ENCODE results near the gene ATP8B1.
"Not testable (repeated sequence)": the region's sequence is repeated elsewhere in the genome, so short reads cannot be mapped to it uniquely, and the experiment has no call there.

ATP8B1 gene

DNA sequence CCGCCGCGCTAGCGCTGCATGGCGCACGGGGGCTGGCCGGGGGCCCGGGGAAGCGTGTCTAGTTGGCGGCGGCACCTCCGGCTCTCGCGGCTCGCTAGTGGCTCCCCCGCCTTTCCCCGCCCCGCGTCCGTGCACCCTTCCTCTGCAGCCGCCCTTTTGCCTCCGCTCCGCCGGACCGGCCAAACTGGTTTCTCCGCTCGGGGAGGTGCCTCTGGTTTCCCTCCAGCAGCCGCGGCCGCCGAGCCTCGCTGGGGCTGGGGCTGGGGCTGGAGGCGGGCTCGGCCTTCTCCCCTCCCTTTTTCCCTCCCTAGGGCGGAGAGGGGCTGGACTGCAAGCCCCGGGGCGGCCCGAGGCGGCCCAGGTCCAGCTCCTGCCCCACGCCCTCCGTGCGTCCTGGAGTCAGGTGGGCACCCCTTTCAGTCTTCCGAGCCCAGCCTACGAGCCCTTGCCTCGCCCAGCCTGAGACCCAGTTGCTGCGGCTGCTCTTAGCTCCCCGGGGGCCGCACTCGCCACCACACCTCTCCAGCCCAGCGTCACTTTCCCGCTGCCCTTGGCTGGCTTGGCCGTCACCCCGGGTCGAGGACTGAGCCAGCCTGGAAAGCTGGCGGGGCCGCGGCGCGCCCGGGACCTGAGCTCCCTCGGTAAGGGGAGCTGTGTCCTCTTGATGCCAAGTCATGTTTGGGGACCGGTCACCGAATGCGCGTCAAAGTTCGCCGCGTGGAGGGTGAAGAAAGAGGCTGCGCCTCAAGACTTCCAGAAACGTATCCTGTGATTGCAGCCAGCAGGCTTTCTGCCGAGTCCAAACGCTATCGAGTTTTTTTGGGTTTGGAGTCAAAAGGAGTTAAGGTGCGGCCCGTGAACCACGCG lies at the start of gene ATP8B1:
Gene ATP8B1, minus strand, starts transcription at position 213 of the 867 bp plus-strand sequence. CDS start 71,508 bp downstream, outside the sequence.
- DNase-seq = no peak

DNA sequence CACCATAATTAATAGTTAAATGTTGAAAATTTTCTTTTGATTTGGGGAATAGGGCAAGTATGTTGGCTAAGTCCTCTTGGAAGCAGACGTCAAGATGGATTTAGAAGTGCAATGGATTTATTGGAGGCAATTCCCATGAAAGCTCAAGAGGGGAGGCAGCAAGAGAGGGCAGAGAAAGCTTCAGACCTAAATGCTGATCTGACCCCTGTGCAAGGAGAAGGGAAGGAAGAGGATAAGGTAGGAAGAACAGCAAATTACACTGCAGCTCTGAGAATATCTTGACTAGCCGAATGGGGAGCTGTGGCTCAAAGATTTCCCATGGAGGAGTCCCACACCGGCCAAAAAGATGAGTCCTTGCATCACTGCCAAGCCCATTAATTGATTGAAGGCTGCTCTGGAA lies 46.9 kb upstream of the ATP8B1 start:
- no peak for DNase-seq

DNA sequence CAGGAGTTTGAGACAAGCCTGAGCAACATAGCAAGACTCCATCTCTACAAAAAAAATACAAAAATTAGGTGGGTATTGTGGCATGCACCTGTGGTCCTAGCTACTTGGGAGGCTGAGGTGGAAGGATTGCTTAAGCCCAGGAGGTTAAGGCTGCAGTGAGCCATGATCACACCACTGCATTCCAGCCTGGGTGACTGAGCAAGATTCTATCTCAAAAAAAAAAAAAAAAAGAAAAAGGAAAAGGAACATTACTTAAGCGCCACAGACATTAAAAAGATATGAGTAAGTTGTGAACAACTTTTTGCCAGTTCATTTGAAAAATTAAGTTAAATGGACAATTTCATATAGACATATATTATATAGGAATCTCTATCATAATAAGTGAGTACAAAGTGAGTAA lies 45.3 kb upstream of the ATP8B1 start:
- DNase-seq = not testable (repeated sequence)

DNA sequence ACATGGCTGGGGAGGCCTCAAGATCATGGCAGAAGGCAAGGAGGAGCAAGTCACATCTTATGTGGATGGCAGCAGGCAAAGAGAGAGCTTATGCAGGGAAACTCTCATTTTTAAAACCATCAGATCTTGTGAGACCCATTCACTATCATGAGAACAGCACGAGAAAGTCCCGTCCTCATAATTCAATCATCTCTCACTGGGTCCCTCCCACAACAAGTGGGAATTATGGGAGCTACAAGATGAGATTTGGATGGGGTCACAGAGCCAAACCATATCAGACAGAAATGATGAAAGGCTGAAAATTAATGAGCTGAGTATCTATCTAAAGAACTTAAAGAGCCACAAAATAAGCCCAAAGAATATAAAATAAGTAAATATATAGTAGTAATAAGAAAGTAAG lies 44.3 kb upstream of the ATP8B1 start:
- not testable (repeated sequence) for DNase-seq

DNA sequence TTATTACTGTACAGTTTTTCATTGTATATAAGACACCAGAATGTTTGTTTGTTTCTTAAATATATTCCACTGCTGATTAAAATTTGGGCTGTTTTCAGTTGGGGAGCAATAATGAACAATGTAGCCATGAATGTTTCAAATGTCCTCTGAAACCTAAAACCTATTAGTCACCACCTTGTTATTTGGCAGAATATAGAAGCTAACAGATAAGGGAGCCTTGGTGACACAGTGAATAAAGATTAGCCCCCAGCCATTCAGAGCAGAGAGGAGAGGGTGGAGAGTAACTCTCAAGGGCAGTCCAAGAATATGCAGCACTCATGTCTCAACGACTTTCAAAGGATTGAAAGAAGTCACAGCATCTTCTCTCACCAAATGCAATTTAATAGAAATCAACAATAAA lies 43.1 kb upstream of the ATP8B1 start:
- no peak for DNase-seq

DNA sequence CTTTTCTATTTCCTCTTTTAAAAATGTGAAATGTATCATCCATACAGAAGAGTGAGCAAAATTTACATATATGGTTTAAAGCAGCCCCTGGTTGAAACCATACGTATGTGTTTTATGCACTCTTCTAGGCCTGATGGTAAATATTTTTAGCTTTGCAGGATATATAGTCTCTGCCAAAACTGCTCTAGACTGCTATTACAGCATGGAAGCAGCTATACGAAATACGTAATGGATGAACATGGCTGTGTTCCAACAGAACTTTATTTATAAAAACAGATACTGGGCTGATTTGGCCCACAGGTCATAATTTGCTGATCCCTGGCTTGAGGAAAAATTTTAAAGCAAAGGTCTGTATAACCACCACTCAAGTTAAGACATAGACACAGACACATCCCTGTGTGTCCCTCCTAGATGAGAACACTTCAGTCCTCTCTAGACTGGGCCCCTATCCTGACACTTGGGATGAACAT lies 42.5 kb upstream of the ATP8B1 start:
- DNase-seq = no peak

DNA sequence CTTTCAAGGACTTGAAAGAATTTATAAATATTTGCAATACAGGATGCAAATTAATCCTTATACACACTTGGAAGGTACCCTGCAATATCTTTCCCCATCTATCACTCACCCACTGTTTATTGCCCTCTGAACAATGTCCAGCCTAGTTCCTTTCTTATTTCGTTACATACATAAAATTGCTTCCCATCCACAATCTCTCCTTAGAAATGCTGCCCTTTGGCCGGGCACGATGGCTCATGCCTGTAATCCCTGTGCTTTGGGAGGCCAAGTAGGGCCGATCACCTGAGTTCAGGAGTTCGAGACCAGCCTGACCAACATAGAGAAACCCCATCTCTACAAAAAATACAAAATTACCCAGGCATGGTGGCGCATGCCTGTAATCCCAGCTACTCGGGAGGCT lies 41.2 kb upstream of the ATP8B1 start:
- DNase-seq = no peak

DNA sequence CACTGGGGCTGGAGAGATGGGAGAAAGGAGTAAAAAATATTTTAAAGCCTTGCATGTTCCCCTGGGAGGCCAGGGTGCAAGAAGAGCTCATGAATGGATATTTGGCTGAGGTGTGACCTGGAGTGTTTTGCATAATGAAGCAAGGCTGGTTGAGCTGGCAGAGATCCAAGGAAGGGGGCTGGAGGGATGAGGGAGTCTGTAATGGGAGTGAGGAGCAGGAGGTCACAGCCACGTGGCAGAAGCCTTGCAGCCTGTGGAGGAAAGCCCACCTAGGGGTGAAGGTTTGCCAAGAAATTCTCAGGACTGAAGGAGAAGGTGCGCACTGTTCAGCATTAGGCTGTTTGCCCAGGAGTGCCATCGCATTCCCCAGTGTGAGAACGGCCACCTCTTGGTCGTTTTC lies 40.3 kb upstream of the ATP8B1 start:
- no peak for DNase-seq

DNA sequence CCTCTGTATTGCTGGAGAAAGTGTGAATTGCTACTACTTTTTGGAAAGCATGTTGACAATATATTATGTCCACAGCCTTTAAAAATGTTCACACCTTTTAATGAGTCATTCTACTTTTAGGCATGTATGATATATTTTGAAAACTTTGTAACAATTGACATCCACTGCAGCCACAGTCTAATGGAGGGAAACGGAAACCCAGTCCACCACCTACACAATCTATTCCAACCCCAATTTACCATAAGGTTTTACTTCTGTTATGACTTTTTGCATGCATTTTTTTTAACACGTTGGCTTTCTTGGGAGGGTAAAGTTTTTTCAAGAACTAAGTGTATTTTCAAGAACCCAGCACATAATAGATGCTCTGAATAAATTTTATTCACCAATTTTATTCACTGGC lies 38.5 kb upstream of the ATP8B1 start:
- no peak for DNase-seq

DNA sequence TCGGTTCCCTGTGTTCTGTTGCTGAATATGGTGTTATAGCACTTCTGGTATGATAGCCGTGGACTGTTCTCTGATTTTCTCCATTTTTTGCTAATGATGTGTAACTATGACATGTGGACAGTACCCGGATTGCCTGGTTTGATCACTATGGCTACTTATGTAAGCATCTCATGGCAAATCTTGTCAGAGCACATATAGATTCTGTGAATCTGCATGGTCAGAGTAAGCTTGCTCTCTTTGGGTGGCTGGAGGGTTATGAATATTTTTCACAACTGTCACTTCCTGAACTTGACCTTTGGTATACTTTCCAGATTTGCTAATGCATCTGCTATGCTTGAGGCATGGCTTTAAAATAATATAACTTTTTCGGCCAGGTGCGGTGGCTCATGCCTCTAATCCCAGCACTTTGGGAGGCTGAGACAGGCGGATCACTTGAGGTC lies 36.8 kb upstream of the ATP8B1 start:
- DNase-seq = no peak

DNA sequence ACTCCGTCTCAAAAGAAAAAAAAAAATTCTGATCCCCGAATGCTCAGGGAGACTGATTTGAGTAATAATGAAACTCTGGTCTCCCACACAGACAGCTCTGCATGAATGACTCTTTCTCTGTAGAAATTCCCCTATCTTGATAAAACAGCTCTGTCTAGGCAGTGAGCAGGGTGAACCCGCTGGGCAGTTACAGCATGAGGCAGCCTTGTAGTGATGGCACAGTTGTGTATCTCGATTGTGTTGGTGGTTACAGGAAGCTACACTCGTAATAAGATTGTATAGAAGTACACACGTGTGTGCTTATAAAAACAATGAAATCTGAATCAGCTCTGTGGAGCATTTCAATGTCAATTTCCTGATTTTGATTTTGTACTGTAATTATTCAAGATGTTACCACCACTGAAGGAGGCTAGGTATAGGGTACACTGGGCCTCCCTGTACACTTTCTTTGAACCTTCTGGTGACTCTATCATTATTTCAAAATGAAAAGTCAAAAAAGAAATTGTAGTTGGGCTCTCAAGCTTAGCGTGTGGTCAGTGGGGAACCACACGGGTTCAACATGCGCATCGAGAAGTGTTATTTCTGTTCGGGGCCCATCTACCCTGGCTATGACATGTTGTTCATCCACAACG lies 34.9 kb upstream of the ATP8B1 start:
- no peak for DNase-seq

DNA sequence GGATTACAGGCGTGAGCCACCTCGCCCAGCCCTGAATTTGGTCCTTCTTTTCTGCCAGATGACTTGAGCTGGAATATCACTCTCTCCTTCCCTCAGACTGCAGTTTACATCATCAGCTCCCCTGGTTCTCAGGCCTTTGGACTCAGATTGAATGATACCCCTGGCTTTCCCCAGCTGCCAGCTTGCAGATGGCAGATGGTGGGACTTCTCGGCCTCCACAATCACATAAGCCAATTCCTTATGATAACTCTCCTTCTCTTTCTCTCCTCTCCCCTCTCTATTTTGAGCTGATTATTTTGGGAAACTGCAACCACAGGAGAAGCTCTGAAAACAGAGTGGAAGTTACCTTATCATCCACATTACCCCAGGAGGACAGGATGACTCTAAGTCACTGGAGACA lies 33.4 kb upstream of the ATP8B1 start:
- no peak for DNase-seq

DNA sequence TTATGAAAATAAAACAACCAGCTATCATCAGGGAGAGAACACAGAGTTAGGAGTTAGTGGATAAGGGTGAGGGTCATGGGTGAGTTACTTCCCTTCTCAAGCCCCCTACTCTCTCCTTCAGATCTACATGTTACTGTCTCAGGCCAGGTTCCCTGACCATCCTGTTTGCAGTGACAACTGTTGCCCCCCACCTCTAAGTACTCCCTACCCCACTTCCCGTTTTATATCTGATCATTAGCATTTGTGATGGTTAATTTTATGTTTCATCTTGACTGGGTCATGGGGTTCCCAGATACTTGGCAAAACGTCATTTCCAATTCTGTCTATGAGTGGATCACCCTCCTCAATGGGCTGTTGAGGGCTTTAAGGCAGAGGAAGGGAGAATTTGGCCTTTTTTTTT lies 32.8 kb upstream of the ATP8B1 start:
- no peak for DNase-seq

DNA sequence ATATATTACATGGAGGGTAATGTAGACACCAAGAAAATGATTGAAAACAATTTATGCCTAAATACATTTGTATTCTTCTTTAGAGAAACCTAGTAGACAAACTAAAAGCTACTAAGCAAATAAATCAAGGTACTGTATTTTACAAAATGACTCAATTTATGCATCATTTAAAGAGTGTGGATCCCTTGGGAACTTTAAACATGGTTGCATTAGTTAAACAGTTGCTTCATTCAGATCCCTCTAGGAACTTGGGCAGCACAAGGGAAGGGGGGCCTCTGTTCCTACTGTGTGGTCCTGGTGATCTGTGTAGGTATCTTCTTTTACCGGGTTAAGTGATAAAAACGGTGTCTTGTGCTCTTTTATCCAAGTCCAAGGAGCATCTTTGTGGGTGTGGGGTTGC lies 31.5 kb upstream of the ATP8B1 start:
- no peak for DNase-seq

DNA sequence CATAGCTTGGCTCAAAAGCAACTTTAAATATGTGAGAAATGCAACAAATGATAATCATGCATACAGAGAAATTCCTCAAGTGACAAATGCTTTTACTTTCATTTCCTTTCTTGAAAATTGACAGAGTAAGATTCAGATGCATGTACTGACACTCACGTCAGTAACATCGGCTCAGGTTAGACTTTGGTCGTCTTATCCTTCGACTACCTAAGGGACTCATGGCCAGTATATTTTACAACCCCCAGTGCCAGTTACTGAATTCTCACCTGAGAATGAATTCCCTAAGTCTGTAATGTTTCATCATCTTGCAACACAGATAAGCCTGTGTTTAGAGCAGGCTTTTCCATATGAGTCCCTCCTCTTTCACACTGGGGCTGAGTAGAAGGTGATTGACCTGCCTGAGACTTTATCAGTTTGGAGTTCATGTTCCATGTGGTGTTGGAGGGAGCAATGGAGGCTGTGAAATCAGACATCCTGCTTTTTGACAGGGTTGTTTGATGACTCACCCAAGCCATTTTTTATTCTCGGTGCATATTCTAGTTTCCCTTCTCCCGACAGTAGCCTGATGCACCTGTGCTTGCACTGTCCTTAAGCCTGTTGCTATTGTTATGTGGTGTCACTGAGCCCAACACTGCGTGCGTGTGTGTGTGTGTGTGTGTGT lies 30.5 kb upstream of the ATP8B1 start:
- DNase-seq = no peak

DNA sequence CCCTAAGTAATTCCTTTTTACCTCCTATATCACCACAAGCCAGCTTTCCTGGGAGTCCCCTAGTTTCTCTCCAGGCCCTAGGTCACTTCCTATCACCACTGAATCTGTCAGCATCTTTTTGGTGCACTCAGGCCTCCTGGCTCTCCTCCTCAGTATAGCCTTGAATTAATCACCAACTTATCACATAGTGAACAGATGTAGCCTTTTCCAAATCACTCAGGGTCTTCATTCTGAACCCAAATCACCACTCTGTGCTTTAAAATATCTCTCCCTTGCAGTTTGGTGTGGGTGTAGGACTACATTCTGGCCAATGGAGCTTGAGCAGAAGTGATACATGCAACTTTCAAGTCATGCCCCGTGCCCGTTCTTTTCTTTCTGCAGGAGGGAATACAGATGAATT lies 29.6 kb upstream of the ATP8B1 start:
- no peak for DNase-seq

DNA sequence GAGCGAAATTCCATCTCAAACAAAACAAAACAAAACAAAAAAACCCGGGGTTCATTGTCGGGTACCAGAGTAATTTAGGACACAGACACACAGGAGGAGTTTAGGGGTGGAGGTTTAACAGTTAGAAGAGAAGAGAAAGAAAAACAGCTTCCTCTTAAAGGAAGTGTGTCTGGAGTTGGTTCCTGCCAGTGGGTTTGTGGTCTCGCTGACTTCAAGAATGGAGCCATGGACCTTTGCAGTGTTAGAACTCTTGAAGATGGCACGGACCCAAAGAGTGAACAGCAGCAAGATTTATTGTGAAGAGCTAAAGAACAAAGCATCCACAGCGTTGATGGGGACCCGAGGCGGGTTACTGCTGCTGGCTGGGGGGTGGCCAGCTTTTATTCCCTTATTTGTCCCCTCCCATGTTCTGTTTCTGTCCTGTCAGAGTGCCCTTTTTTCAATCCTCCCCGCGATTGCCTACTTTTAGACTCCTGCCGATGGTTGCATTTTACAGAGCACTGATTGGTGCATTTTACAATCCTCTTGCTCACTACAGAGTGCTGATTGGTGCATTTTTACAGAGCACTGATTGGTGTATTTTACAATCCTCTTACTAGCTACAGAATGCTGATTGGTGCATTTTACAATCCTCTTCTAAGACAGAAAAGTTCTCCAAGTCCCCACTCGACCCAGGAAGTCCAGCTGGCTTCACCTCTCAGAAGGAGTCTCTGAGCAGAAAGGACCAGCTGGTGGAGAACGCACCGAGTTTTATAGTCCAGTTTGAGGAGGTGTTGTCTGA lies 28.7 kb upstream of the ATP8B1 start:
- no peak for DNase-seq

DNA sequence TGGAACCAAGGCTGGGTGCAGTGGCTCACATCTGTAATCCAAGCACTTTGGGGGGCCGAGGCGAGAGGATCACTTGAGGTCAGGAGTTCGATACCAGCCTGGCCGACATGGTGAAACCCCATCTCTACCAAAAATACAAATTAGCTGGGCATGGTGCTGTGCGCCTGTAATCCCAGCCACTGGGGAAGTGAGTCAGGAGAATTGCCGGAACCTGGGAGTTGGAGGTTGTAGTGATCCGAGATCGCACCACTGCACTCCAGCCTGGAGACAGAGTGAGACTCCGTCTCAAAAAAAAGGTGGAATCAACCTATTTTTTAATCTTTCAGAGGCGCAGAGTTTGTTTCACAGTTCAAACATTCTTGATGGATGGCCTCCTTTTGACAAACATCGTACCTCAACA lies 24.5 kb upstream of the ATP8B1 start:
- no peak for DNase-seq

DNA sequence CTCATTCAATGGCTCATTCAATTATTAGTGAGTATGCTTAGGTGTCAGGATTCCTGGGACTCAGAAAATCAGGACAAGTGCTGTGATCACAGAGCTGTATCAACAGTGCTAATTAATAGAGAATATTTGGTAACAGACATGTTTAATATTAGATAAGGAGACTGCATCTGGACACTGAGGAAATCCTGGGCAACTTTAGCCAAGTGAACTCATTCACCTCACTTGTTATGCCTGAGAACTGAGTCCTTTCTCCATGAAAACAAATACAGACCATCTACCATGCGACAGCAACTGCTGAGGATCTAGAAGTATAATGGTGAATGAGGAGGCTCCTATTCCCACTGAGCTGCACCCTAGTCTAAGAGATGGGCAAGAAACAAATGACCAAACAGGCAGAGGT lies 23.1 kb upstream of the ATP8B1 start:
- DNase-seq = no peak

DNA sequence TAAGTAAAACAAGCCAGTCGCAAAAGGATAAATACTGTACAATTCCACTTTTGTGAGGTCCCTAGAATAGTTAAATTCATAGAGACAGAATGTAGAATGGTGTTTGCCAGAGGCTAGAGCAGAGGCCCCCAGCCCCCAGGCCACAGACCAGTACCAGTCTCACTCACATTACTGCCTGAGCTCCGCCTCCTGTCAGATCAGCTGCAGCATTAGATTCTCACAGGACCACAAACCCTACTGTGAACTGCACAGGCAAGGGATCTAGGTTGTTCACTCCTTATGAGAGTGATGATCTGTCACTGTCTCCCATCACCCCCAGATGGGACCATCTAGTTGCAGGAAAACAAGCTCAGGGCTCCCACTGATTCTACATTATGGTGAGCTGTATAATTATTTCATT lies 17.5 kb upstream of the ATP8B1 start:
- DNase-seq = not testable (repeated sequence)

DNA sequence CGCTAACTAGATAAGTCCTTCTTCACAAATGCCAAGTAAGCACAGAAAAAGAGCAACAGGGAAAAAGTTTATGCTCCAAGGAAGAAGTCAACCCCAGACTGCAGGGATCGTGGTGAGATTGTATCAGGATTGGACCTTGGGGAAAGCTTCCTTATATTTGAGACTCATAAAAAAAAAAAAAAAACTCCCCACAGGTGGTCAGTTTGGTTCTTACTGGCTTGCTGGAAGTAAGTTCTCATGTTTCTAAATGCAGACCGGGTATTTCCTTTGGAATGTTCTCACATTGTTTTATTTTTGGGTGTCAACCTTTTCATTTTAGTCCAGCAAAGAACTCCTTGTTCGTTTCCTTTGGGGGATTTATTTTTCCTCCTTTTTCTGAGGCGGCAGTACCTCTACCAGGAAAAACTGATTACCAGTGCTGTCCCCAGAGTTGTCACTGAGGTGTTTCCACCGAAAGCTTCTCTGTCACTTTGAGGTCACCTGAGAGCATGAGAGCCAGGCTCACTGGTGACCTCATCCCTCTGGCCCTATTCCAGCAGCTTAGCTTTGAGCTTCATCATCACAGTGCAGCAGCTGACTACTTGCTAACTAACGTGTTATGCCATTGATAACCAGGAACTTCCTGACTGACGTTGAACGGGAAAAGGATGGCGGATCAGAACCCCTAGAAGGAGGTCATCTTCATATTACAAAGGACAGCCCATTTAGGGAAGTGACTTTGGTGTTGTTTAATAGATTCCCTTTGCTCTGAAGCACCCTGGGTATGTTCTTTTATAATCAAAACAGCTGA lies 16.8 kb upstream of the ATP8B1 start:
- DNase-seq = no peak

DNA sequence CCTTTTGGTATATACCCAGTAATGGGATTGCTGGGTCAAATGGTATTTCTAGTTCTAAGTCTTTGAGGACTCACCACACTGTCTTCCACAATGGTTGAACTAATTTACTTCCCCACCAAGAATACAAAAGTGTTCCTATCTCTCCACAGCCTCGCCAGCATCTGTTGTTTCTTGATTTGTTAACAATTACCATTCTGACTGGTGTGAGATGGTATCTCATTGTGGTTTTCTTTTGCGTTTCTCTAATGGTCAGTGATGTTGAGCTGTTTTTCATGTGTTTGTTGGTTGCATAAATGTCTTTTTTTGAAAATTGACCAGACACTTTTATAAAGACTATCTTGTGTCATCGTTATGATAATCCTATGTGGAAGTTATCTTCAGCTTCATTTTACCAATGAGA lies 16.0 kb upstream of the ATP8B1 start:
- DNase-seq = no peak
